ENCODE data around the gene SGCD.
A peak's percentile ranks its signal among the peaks of the same experiment; 100 is the strongest.

SGCD gene

DNA sequence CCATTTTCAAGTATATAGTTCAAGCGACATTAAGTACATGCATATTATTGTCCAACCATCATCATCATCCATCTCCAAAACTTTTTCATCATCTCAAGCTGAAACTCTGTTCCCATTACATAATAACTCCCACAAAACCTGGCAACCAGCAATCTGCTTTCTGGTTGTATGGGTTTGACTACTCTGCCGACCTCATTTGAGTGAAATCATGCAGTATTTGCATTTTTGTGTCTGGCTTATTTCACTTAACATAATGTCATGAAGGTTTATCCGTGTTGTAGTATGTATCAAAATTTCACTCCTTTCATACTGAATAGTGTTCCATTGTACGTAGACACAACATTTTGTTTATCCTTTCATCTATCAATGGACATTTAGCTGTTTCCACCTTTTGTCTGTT, 74.8 kb downstream of the SGCD start:
- no peak for DNase-seq (ENCODE audit: low read depth, low spot score)

DNA sequence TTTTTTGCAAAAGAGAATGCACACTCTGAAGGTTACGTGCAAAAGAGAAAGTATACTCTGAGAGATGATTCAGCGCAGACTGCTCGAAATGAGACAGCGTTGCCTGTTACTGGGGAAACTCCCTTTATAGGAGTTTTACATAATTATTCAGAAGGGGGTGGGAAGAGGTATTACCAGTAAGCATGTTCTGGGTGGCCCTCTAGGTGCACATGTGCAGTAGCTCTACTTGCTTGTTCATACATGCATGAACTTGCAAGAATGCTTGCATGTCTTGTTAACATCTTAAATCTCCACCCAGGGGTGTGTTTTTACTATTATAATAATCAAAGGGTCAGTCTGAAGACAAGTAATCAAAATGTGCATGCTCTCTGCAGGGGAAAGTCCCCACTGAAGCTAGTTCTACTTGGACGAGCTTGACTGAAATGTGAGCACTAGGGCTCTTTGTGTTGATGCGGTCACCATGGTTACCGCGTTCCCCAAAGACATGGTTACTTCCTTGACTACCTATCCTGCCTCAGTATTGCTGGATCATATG, 75.5 kb downstream of the SGCD start:
- peak; percentile 5 for DNase-seq (ENCODE audit: low read depth, low spot score)

DNA sequence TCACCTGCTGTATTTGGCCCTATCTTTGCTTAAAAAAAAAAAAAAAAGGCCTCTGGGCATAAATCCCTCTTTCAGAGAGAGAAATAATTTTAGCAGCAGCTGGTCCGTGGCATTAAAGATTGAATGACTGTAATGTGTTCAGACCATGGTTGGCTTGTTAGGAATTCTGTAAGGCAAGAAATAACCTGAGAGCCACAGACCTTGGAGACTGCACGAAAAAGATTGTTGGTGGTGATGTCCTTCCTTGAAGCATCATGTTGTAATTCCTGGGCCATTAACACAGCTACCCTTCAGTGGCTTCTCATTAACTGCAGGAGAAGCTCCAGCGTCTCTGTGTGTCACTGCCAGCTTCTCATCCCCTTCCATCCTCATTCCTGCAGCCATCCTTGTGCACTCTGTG, 79.0 kb downstream of the SGCD start:
- DNase-seq (ENCODE audit: low read depth, low spot score), result no peak

DNA sequence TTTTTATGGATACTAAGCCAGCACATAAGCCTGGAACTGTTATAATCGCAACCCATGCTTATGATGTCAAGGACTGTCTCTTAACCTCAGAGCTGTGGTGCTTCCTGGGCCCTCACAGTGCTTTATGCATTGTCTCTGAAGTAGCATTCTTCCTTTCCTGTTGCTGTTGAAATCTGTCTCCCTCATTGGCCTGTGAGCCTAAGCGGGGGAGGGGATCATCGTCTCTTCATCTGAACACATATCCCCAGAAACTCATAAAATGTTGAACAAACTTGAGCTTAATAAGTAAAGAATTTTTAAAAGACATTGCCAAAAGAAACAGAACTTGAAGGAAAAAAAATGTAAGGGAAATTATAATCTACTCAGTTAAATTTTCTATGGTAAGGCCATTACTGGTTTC, 80.3 kb downstream of the SGCD start:
- no peak for DNase-seq (ENCODE audit: low read depth, low spot score)

DNA sequence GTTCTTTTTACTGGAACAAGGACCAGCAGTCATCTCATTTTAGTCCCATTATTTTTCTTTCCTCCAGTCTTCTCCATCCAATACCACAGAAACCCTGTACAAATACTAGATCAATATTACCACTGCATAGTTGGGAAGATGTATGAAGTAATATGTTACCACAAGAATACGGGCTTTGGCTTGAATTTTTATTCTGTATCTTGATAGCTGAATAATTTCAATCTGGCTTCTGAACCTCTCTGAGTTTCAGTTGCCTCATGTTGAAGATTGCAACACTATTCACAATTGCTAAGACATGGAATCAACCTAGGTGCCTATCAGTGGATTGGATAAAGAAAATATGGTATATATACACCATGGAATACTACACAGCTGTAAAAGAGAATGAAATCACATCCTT, 82.9 kb downstream of the SGCD start:
- DNase-seq (ENCODE audit: low read depth, low spot score), result no peak

DNA sequence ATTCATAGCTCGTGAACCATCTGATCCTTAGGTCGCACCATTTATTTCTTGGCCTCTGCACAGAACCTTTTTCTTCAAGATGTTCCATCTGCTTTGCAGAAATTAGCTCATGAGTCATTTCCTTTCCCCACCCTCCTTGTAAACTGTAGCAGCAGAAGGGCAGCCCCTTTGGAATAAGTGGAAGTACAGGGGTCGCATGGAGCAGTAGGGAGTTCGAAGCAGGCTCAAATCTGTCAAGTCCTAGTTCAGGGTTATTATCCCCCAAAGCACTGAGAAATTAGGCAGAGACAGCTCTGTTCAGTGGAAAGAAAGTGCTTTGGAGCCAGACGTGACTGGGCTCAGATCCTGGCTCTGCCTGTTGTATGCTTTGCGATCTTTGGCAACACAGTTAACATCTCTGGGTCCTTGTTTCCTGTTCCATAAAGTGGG, 84.2 kb downstream of the SGCD start:
- DNase-seq (ENCODE audit: low read depth, low spot score), result peak; percentile 18

DNA sequence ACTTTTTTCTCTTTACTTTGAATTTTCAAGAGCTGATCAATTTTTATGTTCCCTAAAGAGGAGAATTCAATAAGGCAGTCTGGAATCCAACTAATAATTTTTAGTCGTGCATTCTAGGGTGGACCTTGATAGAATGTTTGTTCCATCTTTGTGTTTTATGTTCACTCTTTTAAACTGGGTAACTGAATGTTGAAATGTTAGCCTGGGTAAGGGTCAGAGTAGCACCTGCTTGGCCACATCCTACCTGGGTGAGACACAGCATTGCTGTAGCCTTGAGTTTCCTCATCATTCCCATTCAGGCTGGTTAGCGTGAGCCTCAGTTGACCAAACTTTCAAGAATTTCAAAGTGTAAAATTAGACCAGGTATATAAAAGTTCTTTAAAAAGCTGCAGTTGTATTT, 85.0 kb downstream of the SGCD start:
- DNase-seq (ENCODE audit: low read depth, low spot score), result no peak

DNA sequence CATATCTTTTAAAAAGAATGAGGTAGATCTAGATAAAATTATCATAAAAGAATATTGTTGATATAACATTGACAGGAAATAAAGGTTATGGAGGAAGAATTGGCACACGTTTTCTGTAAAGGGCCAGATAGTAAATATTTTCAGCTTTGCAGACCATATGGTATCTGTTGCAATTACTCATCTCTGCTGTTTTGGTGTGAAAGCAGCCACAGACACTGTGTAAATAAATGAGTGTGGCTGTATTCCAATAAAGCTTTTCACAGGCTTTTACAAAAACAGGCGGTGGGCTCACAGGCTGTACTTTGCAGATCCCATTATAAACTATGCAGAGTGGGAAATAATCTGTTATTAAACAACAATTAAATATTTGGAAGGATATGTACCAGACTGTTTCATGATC, 87.4 kb downstream of the SGCD start:
- DNase-seq (ENCODE audit: low read depth, low spot score), result no peak

DNA sequence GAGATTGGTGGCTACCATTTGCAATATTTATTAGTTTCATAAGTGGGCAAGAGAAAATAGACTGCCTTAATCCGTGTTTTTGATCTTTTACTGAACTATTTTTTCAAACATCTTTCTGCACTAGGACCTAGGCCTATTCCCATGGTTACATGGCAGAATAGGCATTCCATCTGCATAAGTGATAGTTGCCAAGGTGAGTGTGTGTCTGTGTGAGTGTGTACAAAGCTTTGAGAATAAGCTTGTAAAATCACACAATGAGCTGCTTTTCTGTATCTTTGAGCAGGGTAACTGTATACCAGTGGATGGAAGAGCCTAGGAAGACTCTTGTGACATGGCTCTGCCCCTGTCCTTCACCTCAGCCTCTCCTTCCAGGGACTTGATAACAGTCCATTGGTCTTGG, 92.7 kb downstream of the SGCD start:
- no peak for DNase-seq (ENCODE audit: low read depth, low spot score)

DNA sequence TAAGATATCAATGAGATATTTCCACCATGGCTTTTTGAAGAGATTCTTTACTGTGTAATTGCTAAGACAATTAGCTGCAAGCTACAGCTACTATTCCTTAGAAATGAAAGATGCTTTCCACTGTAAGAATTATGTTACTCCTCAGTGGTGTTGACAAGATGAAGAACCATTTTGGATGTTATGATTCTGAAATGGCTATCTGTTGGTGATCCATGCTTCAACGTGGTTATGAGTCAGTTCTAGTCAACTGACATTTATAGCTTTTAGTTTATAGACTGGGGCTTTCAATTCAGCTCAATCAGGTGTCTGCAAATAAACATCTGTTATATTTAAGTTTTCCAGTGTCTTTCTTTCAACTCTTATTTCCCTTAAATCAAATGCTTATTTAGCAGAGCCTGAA, 93.7 kb downstream of the SGCD start:
- DNase-seq (ENCODE audit: low read depth, low spot score), result no peak

DNA sequence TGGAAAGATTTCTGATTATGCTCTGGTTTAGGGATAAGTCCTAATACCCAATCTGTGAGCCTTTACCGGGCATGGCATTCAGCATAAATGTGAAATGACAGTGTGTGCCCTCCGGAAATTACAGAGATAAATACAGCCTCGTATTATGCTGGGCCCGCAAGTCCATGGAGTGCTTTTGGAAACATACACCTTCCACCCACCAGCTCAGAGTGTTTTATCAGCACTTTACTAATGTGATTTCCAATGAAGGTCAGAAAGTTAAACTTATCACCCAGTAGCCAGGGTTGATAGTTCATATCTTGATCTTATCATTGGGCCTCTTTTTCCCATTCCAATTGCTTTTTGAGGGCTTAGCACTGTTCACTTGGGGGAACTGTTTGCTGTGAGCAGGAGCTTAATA, 94.8 kb downstream of the SGCD start:
- no peak for DNase-seq (ENCODE audit: low read depth, low spot score)

DNA sequence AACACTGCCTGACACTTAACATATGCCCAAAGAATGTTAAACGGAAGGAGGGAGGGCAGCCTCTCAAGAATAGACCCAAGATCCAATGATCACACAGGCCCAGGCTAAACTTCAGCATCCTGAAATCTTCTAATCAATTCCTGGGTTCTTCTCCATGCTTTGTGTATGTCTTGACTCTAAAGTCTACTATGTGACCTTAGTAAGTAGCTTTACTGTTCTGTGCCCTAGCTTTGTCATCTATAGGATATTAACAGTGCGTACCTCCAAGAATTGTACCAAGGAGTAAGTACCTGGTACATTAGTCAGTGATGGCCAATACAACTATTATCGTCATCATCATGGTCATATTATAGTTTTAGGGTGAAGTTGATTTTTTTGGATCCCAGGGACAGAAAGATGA, 96.6 kb downstream of the SGCD start:
- no peak for DNase-seq (ENCODE audit: low read depth, low spot score)

DNA sequence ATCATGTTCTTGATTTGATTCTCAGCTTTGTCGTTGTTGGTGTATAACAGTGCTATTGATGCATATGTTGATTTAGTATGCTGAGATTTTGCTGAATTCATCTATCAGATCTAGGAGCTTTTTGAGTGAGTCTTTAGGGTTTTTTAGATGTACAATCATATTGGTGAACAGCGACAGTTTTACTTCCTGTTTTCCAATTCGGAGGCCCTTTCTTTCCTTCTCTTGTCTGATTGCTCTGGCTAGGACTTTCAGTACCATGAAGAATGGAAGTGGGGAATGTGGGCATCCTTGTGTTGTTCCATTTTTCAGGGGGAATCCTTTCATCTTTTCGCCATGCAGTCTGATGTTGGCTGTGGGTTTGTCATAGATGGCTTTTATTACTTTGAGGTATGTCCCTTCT, 100.4 kb downstream of the SGCD start:
- no peak for DNase-seq (ENCODE audit: low read depth, low spot score)

DNA sequence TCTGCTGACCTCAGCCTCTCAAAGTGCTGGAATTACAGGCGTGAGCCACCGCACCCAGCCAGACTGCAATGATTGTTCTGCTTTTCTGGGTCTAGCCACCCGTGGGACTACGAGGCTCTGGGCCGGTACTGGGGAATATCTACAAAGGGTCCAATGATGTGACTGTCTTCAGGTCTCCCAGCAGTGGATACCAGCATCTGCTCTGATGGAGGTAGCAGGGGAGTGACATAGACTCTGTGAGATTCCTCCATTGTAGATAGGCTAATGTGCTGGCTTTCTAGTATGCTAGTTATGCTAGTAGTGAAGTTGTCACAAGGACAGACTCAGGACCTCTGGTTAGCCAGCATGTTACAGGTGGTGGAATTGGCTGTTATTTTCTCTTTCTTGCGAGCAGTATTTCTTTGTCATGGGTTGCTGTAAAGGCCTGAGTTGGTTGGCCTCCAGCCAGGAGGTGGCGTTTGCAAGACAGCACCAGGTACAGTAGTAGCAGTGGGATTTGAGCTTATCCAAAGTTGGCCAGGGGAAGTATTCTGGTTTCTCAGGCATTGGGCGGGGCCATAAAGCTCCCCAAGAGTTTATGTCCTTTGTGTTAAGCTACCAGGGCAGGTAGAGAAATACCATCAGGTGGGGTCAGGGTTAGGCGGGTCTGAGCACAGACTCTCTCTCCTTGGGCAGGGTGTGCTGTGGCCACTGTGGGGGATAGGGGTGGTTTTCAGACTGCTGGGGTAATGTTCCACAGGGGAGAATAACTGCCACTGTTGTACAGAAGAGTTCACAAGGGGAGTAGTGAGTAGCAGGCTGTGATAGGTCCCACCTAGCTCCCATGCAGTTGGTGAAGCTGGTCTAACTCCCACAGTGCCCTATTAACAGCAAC, 105.2 kb downstream of the SGCD start:
- no peak for DNase-seq (ENCODE audit: low read depth, low spot score)

DNA sequence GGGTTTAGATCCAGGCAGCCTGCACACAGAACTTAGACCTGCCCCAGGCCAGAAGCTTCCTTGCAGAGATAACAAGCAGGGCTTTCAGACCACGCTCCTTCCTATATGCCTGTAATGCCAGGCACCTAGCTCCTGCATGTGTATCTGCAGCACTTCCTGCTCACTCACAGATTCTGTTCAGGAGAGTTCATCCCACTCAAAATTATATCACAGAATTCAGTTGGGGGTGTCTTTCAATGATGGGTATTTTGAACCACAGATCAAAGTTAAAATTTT, 105.8 kb downstream of the SGCD start:
- DNase-seq (ENCODE audit: low read depth, low spot score), result no peak

DNA sequence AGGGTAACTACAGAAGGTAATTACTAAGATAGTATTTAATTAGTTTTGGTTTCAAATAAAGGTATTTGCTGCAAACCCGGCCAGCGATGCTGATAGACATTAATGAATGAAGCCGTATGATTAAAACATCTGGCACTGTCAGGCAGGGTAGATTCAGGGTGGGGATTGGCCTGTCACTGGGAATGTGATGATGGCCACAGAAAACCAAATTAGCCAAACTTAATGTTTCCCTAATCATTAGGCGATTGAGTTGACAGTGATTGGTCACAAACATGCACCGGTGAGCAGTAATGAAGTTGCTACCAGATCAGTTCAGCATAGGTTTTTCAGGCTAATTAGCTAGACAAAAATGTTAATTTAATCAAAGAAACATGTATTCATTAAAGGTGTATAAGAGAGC, 107.5 kb downstream of the SGCD start:
- DNase-seq (ENCODE audit: low read depth, low spot score), result no peak

DNA sequence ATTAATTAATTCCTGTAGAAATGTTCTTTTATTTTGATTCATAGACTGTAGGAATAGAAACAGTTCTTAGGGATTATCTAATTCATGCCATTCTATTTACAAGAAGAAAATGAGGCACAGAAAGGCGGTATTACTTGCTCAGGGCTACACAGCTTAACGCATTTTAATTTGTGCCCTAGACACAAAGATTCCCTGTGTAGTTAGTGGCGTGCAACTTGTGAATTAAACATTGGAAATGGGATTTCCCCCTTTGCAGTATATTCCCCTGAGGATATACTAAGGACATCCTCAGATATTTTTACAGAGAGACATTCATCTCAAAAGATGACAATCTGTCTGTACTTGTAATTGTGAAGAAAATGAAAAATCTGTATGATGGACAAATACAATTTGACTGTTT, 108.1 kb downstream of the SGCD start:
- no peak for DNase-seq (ENCODE audit: low read depth, low spot score)

DNA sequence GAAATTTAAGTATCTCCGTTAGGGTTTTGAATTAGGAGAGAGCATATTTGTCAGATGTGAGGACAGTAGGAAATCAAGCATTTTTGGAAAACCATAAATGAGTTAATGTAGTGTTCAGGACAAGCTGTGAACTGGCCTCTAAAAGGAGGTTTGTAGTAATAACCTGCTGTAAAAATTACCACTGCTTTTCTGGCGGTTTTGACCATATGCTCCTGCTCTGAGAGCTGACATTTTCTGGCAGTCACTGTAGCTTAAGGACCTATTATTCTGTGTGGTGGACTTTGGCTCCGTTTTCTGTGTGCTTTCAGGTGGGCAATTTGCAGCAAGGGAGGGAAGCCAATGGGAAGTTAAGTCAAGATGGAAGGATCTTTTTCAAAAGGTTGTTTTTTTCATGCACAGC, 111.1 kb downstream of the SGCD start:
- no peak for DNase-seq (ENCODE audit: low read depth, low spot score)

DNA sequence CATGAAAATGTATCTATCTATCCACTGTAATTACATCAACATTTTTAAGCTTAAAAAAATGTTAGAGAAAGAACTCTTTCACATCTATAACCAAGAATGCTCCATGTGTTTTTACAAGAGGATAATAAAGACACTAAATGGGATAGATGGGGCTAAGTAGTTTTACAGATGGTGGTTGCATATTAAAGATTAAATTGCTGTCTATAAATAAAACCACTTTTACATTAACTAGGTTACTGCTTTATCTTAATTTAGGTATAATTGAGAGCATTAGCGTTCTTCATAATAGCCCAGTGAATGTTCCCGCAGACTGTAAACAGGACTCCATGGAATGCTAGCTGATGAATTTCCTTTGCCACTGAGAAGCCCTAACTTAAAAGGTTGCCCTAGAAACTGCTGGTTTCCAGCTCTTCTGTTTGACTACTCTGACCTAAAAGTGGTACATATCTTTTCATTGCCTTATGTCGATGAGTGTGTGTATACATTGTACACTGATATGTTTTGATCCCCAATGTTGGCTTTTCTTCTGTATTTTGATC, 117.9 kb downstream of the SGCD start:
- DNase-seq (ENCODE audit: low read depth, low spot score), result no peak

DNA sequence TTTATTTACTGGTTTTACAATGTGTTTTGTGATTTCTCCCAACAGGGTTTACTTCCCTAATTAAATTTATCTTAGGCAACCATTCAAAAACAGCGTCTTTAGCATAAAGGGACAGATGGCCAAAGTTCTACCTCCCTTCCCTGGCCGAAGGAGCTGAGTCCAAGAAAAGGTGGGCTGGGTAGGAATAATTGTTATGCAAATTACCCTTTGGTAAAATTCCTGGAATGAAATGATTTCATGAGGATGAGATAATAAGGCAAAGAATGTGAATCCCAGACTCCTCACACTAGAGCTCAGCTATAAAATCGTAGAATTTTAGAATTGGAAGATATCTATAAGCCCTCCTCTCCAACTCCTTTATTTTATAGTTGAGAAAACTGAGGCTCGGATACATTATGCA, 119.6 kb downstream of the SGCD start:
- DNase-seq (ENCODE audit: low read depth, low spot score), result no peak

DNA sequence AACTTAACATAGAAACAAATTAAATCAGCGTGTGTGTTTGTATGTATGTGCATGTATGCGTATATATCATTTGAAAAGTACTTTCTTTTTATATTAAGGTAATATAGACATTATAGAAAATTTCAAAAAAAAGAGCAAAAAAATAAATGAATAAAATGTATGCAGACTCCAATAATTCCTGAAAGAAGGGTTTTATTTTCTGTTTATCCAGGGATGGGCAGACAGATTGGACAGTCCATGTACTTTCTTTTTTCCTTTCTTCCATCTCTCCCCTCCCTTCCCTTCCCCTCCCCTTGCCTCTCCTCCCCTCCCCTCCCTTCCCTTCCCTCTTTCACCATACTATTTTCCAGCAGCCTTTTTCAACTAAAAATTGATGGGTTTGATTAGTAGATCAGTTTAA, 123.8 kb downstream of the SGCD start:
- DNase-seq (ENCODE audit: low read depth, low spot score), result no peak

DNA sequence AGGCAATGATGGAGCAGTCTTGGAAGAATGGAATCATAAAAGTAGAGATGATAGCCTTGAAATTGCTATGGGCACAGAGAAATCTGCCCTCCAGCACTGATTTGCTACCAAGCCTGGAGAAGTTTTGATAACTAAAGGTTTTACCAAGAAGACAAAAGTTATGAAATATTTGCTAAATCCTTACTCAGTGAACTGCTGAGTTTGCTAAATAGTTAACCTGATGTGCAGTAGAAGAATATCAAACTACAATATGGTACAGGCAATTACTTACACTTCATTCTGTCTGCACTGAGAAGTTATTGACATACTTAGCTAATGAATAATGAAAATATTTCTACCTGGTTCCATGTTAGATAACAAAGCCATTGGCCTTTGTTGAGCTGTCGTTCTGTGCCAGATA, 124.5 kb downstream of the SGCD start:
- no peak for DNase-seq (ENCODE audit: low read depth, low spot score)

DNA sequence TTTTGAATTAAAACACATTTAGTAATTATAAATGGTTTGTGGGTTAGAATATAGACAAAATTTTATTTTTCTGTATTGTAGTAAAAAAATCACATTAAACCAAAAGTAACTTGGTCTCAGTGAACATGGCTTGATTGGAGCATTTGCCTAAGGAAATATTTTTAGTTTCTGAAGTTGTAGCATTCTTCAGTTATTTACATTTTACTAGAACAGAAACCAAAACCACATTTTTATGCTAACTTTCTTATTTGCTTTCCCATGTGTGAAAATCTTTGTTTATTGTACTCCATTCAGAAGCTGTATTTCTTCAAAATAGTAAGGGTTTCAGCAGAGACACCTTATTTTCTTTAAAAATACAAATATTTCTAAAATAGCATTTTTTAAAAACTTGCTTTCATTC, 129.9 kb downstream of the SGCD start:
- no peak for DNase-seq (ENCODE audit: low read depth, low spot score)
